HG03520 (cell line): ENCODE measurements around the gene JAG2.

Experiments
- ATAC-seq: cut with Tn5 transposase; IDR thresholded peaks from one replicate; pipeline ENCODE4 v1.9.1; 2021; ENCODE audit warnings: mild to moderate bottlenecking, moderate library complexity; ENCODE audit not compliant: unreplicated experiment

The JAG2 gene

DNA sequence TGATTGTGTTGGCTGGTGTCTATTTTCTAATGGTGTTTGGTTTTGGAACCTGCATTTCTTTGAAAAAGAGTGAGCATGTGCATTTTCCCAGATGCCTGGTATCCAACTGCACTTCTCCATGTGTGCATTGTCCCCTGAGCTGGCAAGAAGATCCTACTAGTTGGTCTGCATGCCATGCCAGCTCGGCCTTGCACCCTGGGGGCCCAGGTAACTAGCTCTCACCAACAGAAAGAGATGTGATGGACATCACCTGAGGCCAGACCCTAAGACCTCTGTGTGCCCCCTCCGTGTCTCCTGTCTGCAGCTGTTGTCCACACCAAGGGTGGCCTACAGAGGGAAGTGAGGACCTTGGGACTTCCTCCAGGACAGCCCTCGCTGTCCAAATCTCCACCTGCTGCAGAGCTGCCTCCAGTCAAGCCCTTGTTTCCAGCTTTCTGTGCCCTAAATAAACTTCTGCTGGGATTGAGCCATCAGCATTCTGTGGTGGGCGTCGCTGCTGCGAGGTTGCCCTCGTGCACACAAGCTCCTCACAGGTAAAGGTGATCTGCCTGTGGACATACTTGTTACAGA lies 73.3 kb downstream of the JAG2 start:
- no peak for ATAC-seq

GRCh38 chr14:105094193-105094907 lies 74.2 kb downstream of the JAG2 start:
- no peak for ATAC-seq

DNA sequence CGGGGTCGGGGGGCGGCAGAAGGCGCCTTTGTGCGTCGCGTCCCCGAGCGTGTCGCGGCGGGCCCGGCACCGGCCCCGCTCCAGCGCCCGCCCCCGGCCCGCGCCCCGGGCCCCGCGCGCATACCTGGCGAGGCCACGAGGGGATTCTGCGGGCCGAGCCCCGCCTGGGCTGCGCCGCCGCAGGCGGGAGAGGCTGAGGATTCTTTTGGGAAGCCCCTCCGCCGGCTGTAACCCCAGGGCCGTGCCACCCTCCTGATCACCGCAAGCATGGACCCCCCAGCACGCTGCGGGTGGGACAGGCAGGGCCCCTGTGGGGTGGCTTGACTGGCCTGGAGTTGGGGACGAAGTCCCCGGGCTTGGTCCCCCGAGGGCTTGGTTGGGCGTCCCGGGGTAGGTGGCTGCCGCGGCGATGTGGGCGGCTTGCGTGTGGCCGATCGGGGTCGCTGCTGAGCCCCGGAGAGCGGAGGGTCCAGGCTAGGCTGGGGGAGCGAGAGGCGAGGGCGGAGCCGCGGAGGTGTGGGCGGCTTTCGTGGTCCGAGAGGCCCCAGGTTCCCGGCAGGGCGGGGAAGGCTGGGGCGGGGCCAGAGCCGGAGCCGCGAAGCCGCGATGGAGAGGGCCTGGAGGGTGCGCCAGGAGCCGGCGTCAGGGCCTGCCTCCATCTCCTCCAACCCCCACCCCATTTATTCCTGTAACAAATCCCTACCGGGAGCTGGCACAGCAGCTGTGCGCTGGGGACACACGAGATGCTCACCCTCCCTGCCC lies 75.0 kb downstream of the JAG2 start:
- ATAC-seq: no peak

DNA sequence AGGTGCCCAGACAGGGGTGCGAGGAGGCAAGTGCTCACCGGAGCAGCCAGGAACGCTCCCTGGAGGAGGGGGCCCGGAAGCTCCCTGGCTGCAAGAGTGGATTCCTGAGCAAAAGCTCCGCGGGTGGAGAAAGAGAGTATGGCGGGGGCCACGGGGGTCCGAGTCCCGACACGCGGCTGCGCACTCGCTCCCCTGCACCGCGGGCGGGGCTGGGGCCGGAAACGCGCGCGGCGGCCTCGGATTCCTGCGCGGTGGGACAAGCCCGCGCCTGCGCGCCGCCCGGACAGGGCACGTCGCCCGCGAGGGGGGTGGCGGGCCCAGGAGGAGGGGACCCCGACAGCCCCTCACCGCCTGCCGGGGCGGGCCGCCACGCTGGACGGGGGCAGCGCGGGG lies 75.5 kb downstream of the JAG2 start:
- ATAC-seq: no peak

DNA sequence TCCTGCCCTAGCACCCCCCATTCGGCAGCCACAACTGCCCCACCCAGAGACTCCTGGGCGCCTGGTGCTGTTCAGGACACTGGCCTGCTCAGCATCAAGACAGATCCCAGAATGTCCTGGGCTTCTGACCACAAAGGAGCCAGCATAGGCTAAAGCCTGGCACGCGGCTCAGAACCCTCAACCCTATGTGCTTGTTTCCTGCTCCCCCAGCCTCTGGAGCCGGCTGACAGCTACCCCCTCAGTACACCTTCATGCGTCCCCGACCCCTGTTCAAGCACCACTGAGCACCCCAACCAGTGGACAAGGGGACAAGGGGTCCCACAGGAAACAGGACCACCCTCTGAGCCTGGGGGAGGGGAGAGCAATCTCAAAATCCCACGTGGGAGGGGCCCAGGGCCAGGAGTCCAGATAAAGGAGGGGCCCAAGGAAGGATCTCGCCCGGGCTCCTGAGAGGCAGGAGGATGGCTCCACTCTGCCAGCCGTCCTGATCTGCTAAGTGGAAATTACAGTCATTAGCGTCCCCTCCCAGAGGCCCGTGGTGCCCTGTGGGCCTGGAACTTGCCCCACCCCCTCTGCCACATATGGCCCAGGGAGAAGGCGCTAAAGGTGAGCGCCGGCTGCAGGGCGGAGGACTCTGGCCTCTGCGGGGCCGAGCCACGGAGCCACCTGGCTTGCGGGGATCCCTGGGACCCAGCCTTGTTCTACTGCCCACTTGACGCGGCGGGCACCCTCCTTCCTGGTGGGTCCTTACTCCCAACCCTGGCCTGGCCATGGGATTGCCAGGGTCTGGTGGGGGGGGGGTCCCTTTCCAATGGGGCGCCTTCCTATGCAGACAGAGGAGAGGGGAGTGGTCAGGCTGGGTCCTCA lies 76.2 kb downstream of the JAG2 start:
- ATAC-seq: no peak

- ATAC-seq: no peak
Measured at GRCh38 chr14:105091517-105092170, 76.9 kb downstream of the JAG2 start.

GRCh38 chr14:105091054-105091516 lies 77.5 kb downstream of the JAG2 start:
- ATAC-seq: no peak
